Activated CD8-positive, alpha-beta memory T cell treated with anti-CD3 and anti-CD28 coated beads for 4 hours (primary cell): ENCODE data around the gene ST3GAL3.

ENCODE experiments used
- DNase-seq, 2 donors: peaks; one replicate each; pipeline ENCODE4 v3.0.0-alpha.2; 2020; ENCODE audit warnings: low read depth in 2 of 2

Gene ST3GAL3

GRCh38 chr1:43878440-43878839 lies 171.1 kb downstream of the ST3GAL3 start:
- no peak for DNase-seq

DNA sequence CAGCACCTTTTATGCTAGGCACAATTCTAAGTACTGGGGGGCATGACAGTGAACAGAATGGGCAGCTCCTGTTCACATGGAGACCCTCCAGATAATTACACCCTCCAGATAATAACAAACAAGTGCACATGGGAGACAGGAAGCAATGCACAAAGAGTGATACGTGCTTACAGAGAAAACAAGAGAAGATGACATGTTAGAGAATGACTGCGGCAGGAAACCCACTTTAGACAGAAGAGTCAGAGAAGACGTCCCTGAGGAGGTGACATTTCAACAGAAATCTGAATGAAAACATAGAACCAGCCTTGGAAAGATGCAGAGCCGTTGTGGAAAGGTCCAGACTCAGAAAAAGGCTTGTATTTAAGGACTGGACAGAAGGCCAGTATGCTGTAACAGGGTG lies 171.5 kb downstream of the ST3GAL3 start:
- no peak for DNase-seq

DNA sequence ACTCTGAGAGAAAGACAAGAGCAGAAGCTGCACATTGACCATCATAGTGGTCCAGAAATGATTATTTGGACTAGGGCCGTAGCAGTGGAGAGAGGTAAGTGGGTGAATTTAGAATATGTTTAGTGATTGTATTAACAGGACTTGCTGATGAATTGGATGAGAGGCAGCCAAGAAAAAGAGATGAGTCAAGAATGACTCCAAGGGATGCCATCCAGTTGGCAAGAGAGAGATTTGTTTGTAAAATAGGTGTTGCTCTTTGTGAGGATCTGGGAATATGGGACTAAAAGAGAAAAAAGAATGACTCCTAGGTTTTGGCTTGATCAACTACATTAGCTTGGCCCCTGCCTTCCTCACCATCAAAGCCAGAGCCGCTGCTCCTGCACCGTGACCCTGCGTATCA lies 172.1 kb downstream of the ST3GAL3 start:
- no peak for DNase-seq

DNA sequence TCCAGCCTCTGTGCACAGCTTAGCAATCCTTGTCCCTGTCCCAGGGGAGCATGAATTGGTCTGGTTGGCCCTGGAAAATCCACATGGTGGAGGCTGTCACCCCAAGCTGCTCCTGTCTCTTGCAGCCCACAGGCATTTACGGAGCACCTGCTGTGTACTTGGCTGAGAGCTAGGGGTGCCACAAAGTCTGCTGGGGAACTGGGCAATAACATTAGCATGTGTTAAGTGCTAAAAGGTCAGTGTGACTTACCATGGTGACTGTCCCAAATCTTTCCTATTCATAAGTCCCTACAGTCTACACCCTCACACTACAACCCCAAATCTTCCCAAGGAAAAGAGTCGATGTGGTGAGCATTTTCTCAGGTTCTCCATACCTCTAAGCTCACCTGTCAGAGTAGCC lies 172.7 kb downstream of the ST3GAL3 start:
- DNase-seq: no peak

DNA sequence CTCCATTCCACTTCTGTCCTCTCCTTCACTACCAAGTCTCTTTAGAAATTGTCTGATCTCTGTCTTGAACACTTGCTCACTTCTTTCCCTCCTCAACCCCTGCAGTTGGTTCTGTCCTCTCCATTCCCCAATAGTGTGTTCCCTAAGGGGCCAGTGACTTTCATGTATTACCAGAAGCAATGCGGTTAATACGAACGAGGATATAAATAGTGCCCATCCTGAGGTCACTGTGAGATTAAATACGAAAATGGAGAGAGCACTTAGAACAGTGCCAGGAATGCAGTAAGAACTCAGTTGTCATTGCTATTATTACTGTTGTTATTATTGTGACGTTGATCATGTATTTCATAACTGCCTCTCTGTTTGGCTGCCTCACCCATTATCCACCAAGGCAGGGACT lies 173.3 kb downstream of the ST3GAL3 start:
- DNase-seq: no peak

DNA sequence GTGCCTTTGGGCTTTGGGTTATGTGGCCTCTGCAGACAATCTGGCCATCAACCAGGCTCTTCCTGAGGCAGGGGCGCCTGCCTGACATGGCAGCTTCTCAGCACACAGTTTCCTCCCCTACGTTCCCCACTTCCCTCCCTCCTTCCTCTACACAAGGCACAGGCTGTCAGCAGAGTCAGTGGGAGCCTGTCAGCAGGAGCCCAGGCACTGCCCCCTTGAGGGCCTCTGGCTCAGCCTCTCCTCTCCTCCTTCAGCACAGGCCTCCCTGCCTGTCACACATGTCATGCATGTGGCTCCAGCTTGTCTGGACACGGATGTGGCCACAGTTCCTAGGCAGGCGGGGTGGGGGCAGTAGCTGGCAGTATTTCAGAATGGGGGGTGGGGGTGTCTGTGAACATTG lies 174.1 kb downstream of the ST3GAL3 start:
- DNase-seq: no peak

GRCh38 chr1:43882763-43883162 lies 175.4 kb downstream of the ST3GAL3 start:
- no peak for DNase-seq

DNA sequence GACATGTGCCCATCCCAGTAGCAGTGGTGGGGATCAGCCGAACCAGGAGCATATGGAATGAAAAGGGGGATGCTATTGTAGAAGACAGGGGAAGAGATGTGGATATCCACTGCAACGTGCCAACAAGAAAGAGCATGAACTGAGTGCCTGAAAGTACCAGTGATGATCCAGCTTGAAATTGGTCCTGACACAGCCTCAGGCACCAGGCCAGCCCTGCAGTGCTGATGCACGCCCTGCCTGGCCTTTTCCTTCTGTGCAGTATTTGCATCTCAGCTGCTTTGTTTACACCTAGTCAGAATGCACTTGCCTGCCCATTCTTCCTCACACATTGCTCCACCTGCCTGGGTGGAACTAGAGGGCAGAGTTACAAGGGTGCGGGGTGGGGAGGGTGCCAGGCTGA lies 176.0 kb downstream of the ST3GAL3 start:
- no peak for DNase-seq

DNA sequence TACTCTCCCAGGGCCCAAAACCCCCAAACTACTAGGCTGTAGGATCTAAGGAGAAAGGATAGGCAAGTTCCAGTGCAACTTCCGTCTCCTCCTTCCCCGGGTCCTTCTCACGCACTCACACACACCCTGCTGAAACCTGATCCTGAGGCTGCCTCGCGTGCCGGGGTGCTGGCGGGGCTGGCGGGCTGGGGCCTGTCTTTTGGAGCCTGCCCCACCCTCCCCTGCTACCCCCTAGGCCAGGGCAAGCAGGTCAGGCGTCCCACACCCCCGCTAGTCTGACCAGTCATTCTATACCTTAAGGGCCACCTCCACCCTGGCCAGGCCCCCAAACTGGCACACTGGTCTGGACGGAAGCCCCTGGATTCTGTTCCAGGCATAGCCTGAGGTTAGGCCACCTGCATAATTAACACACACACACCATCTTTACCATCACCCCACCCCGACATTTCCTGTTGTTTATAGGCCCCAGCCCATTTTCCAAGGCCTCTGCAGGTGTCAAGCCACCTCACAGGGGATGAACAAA lies 178.0 kb downstream of the ST3GAL3 start:
- no peak for DNase-seq

DNA sequence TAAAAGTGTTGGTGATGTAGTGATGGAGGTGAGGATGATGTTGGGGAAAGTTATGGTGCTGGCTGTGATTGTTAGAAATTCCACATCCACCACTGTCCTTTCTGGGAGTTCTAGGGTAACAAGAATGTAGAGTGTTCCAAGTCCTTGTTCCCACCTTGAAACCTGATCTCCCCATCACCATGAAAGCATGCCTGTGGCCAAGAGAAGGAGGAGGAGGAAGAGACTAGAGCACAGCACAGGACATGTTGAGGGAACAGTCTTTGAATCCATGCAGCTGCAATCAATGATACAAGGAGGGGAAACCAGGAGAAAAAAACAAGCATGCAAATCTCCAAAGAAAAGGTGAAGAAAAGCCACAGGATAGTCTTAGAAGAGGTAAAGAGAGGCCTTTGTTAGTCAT lies 180.4 kb downstream of the ST3GAL3 start:
- DNase-seq: no peak

DNA sequence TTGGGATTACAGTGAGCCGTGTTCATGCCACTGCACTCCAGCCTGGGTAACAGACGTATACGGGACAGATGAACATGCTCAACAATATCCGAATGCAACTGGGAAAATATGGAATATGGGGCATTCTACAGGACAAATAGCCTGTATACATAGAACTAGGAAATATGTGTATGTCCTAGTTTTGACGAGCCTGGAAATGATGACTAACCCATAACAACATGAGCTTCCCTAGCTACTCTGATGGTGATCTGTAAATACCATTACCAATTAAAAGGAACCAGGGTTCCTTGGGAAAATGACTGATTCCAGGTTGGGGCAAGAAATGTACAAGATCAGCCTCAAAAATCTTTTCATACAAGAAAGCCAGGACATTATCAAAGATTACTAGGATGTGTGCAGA lies 183.5 kb downstream of the ST3GAL3 start:
- DNase-seq: no peak

DNA sequence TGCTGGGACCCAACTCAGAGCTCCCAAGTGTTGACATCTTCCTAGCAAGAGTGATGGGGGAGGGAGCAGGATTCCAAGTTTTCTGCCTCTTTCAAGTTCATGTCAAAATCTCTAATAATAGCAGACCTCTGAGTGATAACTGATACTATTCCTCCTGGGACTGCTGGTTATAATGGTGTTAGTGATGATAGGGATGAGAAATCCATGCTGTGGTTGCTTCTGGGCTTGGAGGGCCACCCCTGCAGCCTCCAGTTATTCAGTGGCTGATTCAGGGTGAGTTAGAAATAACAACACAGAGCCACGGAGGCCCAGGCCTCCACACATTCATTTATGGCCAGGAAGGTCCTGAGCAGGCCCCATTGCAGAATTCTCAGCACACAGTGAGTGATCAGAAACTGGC lies 185.7 kb downstream of the ST3GAL3 start:
- no peak for DNase-seq

DNA sequence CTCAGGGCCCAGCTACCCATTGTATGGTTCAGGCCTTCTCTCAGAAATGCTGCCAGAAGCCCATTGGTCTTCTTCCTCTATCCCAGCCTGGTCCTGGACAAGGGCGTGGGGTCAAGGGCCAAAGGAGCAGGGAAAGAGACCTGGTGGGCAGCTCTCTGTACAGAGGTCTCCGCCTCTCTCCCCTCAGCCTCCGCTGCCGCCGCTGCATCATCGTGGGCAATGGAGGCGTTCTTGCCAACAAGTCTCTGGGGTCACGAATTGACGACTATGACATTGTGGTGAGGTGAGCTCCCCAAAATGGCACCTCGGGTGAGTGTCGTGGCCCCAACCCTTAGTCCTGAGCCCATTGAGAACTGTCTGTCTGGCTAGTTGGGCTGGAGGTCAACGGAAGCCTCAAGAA lies 191.6 kb downstream of the ST3GAL3 start:
- no peak for DNase-seq

- no peak for DNase-seq
Observed at GRCh38 chr1:43900386-43900785, 193.1 kb downstream of the ST3GAL3 start.

DNA sequence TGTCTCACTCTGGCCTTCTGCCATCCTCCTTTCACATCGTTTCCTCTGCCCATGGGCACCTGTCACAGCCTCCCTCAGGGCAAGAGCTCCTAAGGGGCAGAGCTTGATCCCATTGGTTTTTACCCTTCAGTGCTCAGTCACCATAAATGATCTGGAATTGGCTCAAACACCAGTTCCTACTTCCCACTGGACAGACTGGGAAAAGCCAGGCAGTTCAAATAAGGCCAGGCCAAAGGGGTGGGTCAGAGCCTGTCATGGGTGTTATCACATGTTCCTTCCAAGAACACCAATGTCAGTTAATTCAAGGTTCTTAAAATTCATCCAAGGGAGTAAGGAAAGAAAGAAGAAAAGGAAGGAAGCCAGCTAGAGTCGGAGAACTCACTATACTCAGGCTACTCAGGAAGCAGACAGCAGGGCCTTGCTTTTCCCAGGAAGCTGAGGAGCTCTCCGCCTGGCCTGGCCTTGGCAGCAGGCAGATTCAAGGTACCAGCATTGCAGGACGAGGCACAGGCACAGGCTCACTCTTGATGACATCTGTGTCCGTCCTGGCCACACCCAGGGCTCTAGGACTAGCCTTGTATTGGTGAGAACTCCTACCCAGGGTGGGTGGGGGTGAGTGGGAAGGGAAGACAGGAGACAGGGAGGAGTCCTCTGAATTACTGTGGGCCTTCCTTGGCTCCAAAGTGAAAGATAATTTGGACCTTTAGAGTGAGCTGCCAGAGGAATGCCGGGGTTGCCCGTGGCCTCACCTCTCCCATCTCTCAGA lies 194.0 kb downstream of the ST3GAL3 start:
- DNase-seq: no peak

- DNase-seq: no peak
Observed at GRCh38 chr1:43902058-43902831, 194.9 kb downstream of the ST3GAL3 start.

GRCh38 chr1:43904660-43905551 lies 197.6 kb downstream of the ST3GAL3 start:
- DNase-seq: no peak

GRCh38 chr1:43908226-43908625 lies 200.9 kb downstream of the ST3GAL3 start:
- no peak for DNase-seq

DNA sequence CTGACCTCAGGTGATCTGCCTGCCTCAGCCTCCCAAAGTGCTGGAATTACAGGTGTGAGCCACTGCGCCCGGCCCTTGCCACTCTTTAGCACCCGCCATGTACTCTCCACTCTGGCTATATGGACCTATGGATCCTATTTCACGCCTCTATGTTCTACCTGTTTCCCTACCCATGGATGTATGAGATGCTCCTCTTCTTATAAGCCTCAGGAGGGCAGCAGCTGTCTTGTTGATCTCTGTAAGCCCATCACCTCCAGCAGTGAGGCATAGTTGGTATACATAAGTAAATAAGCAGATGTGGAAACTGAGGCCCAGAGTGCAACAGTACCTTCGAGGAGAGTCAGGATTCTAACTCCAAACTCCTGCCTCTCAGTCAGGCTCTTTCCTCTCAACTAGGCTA lies 201.5 kb downstream of the ST3GAL3 start:
- DNase-seq: no peak

GRCh38 chr1:43910343-43910742 lies 203.0 kb downstream of the ST3GAL3 start:
- DNase-seq: no peak

- DNase-seq: no peak
Observed at GRCh38 chr1:43912607-43913006, 205.3 kb downstream of the ST3GAL3 start.

GRCh38 chr1:43913051-43913501 lies 205.7 kb downstream of the ST3GAL3 start:
- DNase-seq: no peak
